Measurements from ENCODE around the gene ARSA.
"Not testable (repeated sequence)": the region's sequence is repeated elsewhere in the genome, so short reads cannot be mapped to it uniquely, and the experiment has no call there.

The ARSA gene

GRCh38 chr22:50621948-50622722, 5.8 kb downstream of the ARSA start:
- no peak for DNase-seq
- peak overlapping the region; percentile 80 to 94 for H3K4me3 Mint-ChIP-seq
- ATAC-seq (replicated peaks), result no peak
- no peaks in the 10 kb centered on the region for H3K9me3 Mint-ChIP-seq
- H3K4me1 Mint-ChIP-seq, result peaks cover 33 to 55% of the 10 kb centered on the region in 2 donors
- peak overlapping the region; percentile 95 for H3K27ac Mint-ChIP-seq
- H3K36me3 Mint-ChIP-seq, result peaks cover 8 to 16% of the 10 kb centered on the region in 2 donors
- no peaks in the 10 kb centered on the region for H3K27me3 Mint-ChIP-seq

DNA sequence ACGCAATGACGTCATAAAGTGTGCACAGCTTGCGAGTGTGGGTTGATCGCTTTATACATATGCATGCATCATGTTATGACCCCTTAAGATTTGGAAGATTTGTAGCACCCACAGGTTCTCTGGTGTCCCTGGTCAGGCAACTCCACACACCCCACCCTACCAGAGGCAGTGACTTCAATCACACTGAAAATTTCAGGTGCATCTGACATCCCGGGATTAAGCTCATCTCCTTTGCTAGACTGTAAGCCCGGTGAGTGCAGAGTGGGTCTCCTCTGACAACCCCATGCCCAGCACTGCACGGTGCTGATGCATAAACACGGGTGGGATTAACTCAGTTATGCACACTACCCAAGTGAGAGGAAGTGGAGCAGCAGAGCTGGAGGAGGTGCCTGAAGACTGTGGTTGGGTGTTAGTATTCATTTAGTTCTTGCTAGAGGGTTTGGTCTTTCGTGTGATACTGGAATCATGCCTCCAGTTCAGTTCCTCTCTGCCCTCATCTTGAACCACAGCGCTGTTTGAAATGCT, 6.5 kb downstream of the ARSA start:
- ATAC-seq (replicated peaks) (peak; percentile 84 to 86), DNase-seq (peak; percentile 30)
- peaks cover 5 to 13% of the 10 kb centered on the region in 2 donors for H3K36me3 Mint-ChIP-seq
- H3K9me3 Mint-ChIP-seq, result no peaks in the 10 kb centered on the region
- peak overlapping the region; percentile 80 to 94 for H3K4me3 Mint-ChIP-seq
- H3K27me3 Mint-ChIP-seq, result no peaks in the 10 kb centered on the region
- H3K4me1 Mint-ChIP-seq, result peaks cover 29 to 48% of the 10 kb centered on the region in 2 donors
- H3K27ac Mint-ChIP-seq, result peak overlapping the region; percentile 95

- peak; percentile 47 for DNase-seq
- peak; percentile 75 to 76 for ATAC-seq (replicated peaks)
- H3K4me3 Mint-ChIP-seq, result peak overlapping the region; percentile 80 to 94
- peaks cover 28 to 45% of the 10 kb centered on the region in 2 donors for H3K4me1 Mint-ChIP-seq
- no peaks in the 10 kb centered on the region for H3K9me3 Mint-ChIP-seq
- peak overlapping the region; percentile 95 for H3K27ac Mint-ChIP-seq
- H3K36me3 Mint-ChIP-seq, result peaks cover 3 to 12% of the 10 kb centered on the region in 2 donors
- no peaks in the 10 kb centered on the region for H3K27me3 Mint-ChIP-seq
Observed at GRCh38 chr22:50620593-50621355, 7.2 kb downstream of the ARSA start.

DNA sequence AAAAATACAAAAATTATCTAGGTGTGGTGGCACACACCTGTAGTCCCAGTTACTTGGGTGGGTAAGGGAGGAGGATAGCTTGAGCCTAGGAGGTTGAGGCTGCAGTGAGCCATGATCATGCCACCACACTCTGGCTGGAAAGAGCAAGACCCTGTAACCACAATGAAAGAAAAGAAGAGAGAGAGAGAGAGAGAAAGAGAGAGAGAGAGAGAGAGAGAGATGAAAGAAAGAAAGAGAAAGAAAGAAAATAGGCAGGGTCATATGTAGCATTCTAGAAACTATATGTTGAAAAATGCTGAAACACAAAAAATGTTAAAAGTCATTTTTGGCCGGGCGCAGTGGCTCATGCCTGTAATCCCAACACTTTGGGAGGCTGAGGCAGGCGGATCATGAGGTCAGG, 13.7 kb downstream of the ARSA start:
- DNase-seq; H3K4me3 Mint-ChIP-seq; ATAC-seq (replicated peaks); H3K36me3 Mint-ChIP-seq; H3K27ac Mint-ChIP-seq; H3K4me1 Mint-ChIP-seq; H3K9me3 Mint-ChIP-seq: not testable (repeated sequence)
- peaks cover 33 to 43% of the 10 kb centered on the region in 2 donors for H3K27me3 Mint-ChIP-seq

DNA sequence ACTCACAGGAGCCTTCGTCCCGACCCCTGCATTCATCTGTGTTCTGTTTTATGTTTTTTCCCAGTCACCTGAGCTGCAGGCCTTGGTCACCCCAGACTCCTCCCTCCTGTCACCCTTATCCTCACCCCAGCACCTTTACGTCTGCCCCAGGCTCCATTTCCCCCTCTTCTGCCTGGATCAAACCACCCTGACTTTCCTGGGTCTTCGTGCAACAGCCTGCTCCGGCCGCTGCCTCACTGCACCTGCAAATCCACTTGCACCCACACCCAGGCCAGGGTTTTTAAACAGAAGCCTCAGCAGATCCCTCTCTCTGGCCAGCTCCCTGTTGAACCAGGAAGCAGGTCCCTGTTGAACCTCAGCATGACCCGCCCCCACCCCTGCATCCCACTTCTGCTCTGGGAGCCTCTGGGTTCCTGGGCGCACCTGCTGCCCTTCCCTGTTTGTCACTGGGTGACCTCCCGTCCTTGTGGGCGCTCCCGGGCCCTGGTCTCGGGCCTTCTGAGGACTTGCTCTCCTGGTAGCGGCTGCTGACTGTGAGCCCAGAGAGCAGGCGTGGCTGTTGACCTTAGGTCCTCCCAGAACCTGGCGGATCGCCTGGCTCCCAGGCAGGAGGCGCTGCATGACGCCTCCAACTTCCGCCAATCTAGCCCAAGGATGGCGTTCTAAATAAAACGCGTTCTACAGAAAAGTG, 14.5 kb downstream of the ARSA start:
- no peaks in the 10 kb centered on the region for H3K36me3 Mint-ChIP-seq
- no peaks in the 10 kb centered on the region for H3K9me3 Mint-ChIP-seq
- peaks cover 2 to 7% of the 10 kb centered on the region in 2 donors for H3K4me1 Mint-ChIP-seq
- ATAC-seq (replicated peaks) (no peak), DNase-seq (no peak)
- no peak overlapping the region for H3K27ac Mint-ChIP-seq
- H3K27me3 Mint-ChIP-seq, result peaks cover 39 to 52% of the 10 kb centered on the region in 2 donors
- no peak overlapping the region for H3K4me3 Mint-ChIP-seq

GRCh38 chr22:50612528-50613221, 15.3 kb downstream of the ARSA start:
- no peak overlapping the region for H3K4me3 Mint-ChIP-seq
- peaks cover 44 to 57% of the 10 kb centered on the region in 2 donors for H3K27me3 Mint-ChIP-seq
- H3K27ac Mint-ChIP-seq, result no peak overlapping the region
- no peaks in the 10 kb centered on the region for H3K9me3 Mint-ChIP-seq
- H3K36me3 Mint-ChIP-seq, result no peaks in the 10 kb centered on the region
- ATAC-seq (replicated peaks), result peak in 1 of 2 donors; percentile 53
- peaks cover 2 to 7% of the 10 kb centered on the region in 2 donors for H3K4me1 Mint-ChIP-seq
- DNase-seq, result no peak

DNA sequence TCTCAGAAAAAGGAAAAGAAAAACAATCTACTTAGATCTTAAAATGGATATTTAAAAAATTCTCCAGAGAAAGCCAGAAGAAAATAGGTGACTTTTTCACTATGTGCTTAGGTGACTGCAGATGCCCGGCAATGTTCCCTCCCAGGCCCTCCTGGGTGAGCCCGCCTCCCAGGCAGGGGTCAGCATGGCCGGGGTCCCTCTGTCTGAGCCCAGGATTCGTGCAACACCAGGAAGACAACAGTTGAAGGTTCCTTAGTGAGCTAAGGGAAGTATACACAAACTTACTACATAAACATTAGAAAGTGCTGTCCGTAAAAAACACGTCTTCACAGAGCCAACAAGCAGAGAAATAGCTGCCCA, 15.8 kb downstream of the ARSA start:
- peaks cover 2 to 7% of the 10 kb centered on the region in 2 donors for H3K4me1 Mint-ChIP-seq
- ATAC-seq (replicated peaks), result no peak
- H3K27ac Mint-ChIP-seq, result no peak overlapping the region
- H3K4me3 Mint-ChIP-seq, result no peak overlapping the region
- H3K27me3 Mint-ChIP-seq, result peaks cover 49 to 63% of the 10 kb centered on the region in 2 donors
- DNase-seq, result no peak
- H3K36me3 Mint-ChIP-seq, result no peaks in the 10 kb centered on the region
- no peaks in the 10 kb centered on the region for H3K9me3 Mint-ChIP-seq

- Mint-ChIP-seq H3K9me3 (no peaks in the 10 kb centered on the region), H3K36me3 (no peaks in the 10 kb centered on the region), H3K27ac (no peak overlapping the region), H3K27me3 (peaks cover 55 to 69% of the 10 kb centered on the region in 2 donors), H3K4me1 (peaks cover 2 to 7% of the 10 kb centered on the region in 2 donors), H3K4me3 (no peak overlapping the region)
- DNase-seq (no peak), ATAC-seq (replicated peaks) (no peak)
Observed at GRCh38 chr22:50611341-50612060, 16.5 kb downstream of the ARSA start.

- Mint-ChIP-seq H3K36me3 (no peaks in the 10 kb centered on the region), H3K27ac (no peak overlapping the region), H3K4me3 (no peak overlapping the region), H3K9me3 (no peaks in the 10 kb centered on the region), H3K4me1 (peaks cover 2 to 7% of the 10 kb centered on the region in 2 donors), H3K27me3 (peaks cover 65 to 78% of the 10 kb centered on the region in 2 donors)
- no peak for DNase-seq
- ATAC-seq (replicated peaks), result no peak
Observed at GRCh38 chr22:50610581-50610980, 17.4 kb downstream of the ARSA start.

GRCh38 chr22:50610041-50610451, 17.9 kb downstream of the ARSA start:
- no peak overlapping the region for H3K4me3 Mint-ChIP-seq
- no peak for ATAC-seq (replicated peaks)
- H3K9me3 Mint-ChIP-seq, result no peaks in the 10 kb centered on the region
- no peak for DNase-seq
- no peaks in the 10 kb centered on the region for H3K36me3 Mint-ChIP-seq
- H3K4me1 Mint-ChIP-seq, result peaks cover 2 to 7% of the 10 kb centered on the region in 2 donors
- peaks cover 70 to 84% of the 10 kb centered on the region in 2 donors for H3K27me3 Mint-ChIP-seq
- no peak overlapping the region for H3K27ac Mint-ChIP-seq

GRCh38 chr22:50609599-50609998, 18.4 kb downstream of the ARSA start:
- no peaks in the 10 kb centered on the region for H3K36me3 Mint-ChIP-seq
- DNase-seq (no peak), ATAC-seq (replicated peaks) (no peak)
- H3K4me3 Mint-ChIP-seq, result no peak overlapping the region
- no peaks in the 10 kb centered on the region for H3K9me3 Mint-ChIP-seq
- H3K27me3 Mint-ChIP-seq, result peaks cover 71 to 88% of the 10 kb centered on the region in 2 donors
- no peak overlapping the region for H3K27ac Mint-ChIP-seq
- H3K4me1 Mint-ChIP-seq, result peaks cover 2 to 7% of the 10 kb centered on the region in 2 donors

- H3K27me3 Mint-ChIP-seq, result peaks cover 71 to 88% of the 10 kb centered on the region in 2 donors
- DNase-seq (no peak), ATAC-seq (replicated peaks) (no peak)
- peaks cover 2 to 7% of the 10 kb centered on the region in 2 donors for H3K4me1 Mint-ChIP-seq
- no peaks in the 10 kb centered on the region for H3K9me3 Mint-ChIP-seq
- no peak overlapping the region for H3K4me3 Mint-ChIP-seq
- no peaks in the 10 kb centered on the region for H3K36me3 Mint-ChIP-seq
- no peak overlapping the region for H3K27ac Mint-ChIP-seq
Observed at GRCh38 chr22:50608996-50609395, 19.0 kb downstream of the ARSA start.

All from stimulated activated naive B cell treated with anti-CD40 and anti-IgM and Interleukin-4, amounts not matched to agents 10 μg/mL and 1 μg/mL and 100 μg/mL, for 72 hours (primary cell).